Esophagus muscularis mucosa (tissue), 3 donors: Measurements from ENCODE around the gene TRPM8.

Experiments used
- POLR2A ChIP-seq: fragments of 450-650 bp; IDR thresholded peaks from one replicate; pipeline ENCODE4 v1.6.1; 2017; ENCODE audit warnings: antibody characterized with exemption, moderate library complexity, mild to moderate bottlenecking, low read depth
- TF ChIP-seq, protein P1 (sequence below), 3 experiments: fragments of 200-600 bp in 2 of 3; fragments of 450-650 bp in 1 of 3; sonication (generic) in 2 of 3; IDR thresholded peaks; one replicate each; pipeline ENCODE4 v1.5.1; 2017 to 2019; ENCODE audit warnings: antibody characterized with exemption in 3 of 3, mild to moderate bottlenecking in 2 of 3, moderate library complexity in 1 of 3

DNA sequence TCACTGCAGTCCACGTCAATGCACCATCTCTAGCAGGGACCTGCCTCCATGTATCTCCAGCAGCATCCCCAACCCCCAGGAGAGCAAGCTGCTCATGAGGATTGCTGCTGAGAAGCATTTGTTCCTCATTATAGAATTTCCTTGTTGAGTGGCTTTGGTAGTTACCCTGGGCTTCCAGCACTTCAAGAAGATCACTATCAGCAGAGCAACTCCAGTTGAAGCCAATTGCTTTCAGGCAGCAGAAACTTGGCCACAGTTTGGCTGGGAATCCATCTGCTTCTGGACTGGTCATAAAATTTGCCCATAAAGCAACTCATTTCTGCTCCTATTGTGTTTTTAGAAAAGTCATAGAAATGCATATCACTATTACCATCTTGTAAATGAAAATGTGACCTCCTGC, 17.4 kb downstream of the TRPM8 start:
- no peak for TF ChIP-seq POLR2A
- TF ChIP-seq, protein P1, sequence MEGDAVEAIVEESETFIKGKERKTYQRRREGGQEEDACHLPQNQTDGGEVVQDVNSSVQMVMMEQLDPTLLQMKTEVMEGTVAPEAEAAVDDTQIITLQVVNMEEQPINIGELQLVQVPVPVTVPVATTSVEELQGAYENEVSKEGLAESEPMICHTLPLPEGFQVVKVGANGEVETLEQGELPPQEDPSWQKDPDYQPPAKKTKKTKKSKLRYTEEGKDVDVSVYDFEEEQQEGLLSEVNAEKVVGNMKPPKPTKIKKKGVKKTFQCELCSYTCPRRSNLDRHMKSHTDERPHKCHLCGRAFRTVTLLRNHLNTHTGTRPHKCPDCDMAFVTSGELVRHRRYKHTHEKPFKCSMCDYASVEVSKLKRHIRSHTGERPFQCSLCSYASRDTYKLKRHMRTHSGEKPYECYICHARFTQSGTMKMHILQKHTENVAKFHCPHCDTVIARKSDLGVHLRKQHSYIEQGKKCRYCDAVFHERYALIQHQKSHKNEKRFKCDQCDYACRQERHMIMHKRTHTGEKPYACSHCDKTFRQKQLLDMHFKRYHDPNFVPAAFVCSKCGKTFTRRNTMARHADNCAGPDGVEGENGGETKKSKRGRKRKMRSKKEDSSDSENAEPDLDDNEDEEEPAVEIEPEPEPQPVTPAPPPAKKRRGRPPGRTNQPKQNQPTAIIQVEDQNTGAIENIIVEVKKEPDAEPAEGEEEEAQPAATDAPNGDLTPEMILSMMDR (IDR thresholded peaks at IDR 0.05), result no peak
